GM12801 (cell line): ENCODE results near the gene RGS5.

ENCODE experiments used
- CTCF ChIP-seq: IDR thresholded peaks from one replicate; pipeline ENCODE4 v1.5.1; 2011; ENCODE audit warnings: control low read depth; ENCODE audit not compliant: insufficient read length; ENCODE audit errors: extremely low read depth

The RGS5 gene

GRCh38 chr1:163141556-163141955, 61.2 kb downstream of the RGS5 start:
- no peak for TF ChIP-seq CTCF

GRCh38 chr1:163137556-163138265, 65.0 kb downstream of the RGS5 start:
- no peak for TF ChIP-seq CTCF

DNA sequence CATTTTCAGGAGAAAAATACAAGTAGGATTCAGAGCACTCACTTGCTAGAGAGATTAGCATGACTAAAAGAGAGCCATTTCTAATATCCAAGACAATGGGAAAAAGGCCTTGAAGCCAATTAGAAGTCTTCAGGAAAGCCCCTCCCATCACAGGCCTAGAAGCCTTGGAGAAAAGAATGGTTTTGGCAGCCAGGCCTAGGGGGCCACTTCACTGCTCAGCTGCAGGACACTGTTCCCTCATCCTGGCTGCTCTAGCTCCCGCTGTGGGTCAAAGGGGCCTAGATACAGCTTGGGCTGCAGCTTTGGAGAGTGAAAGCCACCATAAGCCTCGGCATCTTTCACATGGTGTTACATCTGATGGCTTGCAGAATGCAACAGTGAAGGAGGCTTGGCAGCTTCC, 70.7 kb downstream of the RGS5 start:
- TF ChIP-seq CTCF, result no peak

- no peak for TF ChIP-seq CTCF
These were observed 72.4 kb downstream of the RGS5 start for GRCh38 chr1:163130225-163130856.

DNA sequence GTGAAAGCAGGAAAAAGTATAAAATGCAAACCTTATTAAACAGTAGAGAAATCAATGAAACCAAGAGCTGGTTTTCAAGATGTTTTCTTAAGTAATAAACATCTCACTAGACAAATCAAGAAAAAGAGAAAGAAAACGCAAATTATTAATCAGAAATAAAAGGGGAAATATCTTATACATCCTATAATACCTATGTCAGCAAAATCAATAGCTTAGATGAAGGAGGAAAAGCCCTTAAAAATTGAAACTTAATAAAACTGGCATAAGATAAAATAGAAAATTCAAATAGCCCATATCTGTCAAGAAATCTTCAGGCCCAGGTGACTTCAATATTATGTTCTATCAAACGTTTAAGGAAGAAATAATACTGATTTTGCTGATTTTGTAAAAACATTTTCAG, 74.4 kb downstream of the RGS5 start:
- no peak for TF ChIP-seq CTCF

- no peak for TF ChIP-seq CTCF
These were observed 77.9 kb downstream of the RGS5 start for GRCh38 chr1:163124812-163125211.

DNA sequence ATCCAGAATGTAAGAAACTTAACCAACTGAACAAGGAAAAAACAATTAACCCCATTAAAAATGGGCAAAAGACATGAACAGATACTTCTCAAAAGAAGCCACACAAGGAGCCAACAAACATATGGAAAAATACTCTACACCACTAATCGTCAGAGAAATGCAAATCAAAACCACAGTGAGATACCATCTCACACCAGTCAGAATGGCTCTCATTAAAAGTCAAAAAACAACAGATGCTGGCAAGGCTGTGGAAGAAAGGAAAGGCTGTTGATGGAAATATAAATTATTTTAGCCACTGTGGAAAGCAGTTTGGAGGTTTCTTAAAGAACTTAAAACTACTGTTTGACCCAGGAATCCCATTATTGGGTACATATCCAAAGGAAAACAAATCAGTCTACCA, 82.3 kb downstream of the RGS5 start:
- no peak for TF ChIP-seq CTCF
